NCI-H2196 treated with DMSO at 0.1 percent for 48 hours (cell line): ENCODE measurements around the gene GNG13.

Experiments used
- DNase-seq: peaks from one replicate; lab custom pipeline; 2025; ENCODE audit not compliant: unreplicated experiment; lab: John Stamatoyannopoulos, UW

The GNG13 gene

GRCh38 chr16:815861-816260, 15.3 kb upstream of the GNG13 start:
- DNase-seq, result no peak

DNA sequence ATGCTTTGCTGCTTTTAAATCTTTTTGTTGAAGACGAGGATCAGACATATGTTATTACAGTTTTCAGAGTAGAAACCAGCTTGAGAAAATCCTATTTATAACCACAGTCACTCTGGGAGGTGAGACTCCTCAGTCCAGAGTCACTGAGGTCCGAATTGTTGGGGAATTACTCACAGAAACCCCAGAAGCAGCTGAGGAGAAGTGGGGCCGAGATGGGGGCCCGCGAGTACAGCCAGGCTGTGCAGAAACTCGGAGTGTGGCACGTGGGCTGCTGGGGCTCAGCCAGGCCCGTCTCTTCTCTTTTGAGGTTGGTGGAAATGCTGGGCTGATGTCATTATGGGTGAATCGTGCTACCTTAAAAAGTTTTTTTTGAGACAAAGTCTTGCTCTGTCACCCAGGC, 14.4 kb upstream of the GNG13 start:
- no peak for DNase-seq

DNA sequence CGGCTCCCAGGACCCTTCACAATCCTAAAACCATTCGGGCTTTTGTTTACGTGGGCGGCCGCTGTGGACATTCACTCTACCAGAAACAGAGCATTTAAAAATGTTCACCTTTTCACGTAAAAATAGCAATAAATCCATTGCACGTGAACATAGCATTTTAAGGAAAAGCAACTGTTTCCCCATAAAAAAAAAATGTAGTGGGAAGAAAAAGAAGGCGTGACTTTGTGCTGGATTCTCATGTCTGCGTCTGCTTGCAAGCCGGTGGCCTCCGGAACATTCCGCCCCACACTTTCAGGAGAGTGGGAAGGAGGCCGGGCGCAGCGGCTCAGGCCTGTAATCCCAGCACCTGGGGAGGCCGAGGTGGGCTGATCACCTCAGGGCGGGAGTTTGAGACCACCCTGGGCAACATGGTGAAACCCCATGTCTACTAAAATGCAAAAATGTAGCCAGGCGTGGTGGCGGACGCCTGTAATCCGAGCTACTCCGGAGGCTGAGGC, 13.4 kb upstream of the GNG13 start:
- DNase-seq, result no peak

DNA sequence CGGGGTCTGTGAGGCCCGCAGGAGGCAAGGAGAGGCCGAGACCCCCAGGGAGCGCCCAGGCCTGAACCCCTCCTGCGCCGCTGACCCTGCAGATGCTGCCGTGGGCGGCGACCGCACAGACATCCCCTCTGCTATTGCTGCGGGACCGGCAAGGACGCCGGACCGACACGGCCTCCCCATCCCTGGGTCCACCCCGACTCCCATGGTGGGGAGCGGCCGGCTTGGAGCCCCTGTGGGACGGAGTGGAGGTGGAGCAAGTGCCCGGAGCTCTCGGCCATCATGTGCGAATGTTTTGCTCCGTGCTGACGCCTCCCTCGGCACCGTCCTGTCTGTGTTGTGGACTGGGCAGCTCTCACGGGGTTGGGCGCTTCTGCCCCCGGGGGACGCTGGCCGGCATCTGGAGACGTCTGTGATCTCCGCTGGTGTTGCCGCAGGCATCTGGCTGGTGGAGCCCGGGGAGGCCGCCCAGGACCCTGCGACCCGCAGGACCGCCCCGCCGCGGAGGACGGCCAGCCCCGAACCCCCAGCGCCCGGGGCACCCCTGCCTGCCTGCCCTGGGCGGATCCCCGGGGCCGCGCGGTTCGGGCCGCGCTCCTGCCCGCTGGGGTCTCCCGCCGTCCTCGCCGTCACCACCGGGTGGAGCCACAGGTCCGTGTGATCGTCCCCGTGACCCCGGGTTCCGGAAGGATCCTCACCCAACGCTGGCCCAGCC, 12.8 kb upstream of the GNG13 start:
- no peak for DNase-seq

GRCh38 chr16:808085-808386, 7.5 kb upstream of the GNG13 start:
- DNase-seq, result no peak

GRCh38 chr16:807347-808084, 7.0 kb upstream of the GNG13 start:
- peak; percentile 64 for DNase-seq

DNA sequence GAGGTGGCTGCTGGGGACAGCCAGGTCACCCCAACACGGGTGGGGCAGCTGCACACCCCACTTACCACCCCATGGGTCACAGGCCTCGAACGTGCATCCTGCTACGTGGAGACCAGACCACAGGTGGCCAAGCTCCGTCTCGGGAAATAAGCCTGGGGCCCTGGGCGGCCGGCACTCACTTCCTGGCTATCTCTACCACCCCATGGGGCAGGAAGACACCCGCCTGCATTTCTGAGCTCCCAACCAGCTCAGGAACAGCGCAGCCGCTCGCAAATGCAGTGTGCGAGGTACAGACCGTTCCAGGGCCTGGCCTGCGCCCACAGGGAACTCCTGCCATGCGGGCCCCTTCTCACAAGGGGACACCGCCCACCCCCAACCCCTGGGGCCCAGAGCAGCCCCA, 4.9 kb upstream of the GNG13 start:
- no peak for DNase-seq

GRCh38 chr16:804193-805048, 3.9 kb upstream of the GNG13 start:
- DNase-seq, result no peak

DNA sequence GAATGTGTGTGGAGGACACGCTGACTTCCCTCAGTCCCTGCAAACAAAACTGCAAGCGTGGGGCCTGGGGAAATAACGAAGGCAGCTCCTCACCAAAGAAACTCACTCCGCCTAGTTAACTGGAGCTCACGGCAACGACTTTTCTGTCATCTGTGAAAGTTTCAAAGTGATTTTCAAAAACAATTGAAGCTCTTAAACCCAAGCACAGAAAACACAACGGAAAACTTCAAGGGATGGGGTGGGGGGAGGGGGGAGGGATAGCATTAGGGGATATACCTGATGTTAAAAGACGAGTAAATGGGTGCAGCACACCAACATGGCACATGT, 3.2 kb upstream of the GNG13 start:
- DNase-seq, result no peak

GRCh38 chr16:802914-803753, 2.6 kb upstream of the GNG13 start:
- DNase-seq, result no peak

DNA sequence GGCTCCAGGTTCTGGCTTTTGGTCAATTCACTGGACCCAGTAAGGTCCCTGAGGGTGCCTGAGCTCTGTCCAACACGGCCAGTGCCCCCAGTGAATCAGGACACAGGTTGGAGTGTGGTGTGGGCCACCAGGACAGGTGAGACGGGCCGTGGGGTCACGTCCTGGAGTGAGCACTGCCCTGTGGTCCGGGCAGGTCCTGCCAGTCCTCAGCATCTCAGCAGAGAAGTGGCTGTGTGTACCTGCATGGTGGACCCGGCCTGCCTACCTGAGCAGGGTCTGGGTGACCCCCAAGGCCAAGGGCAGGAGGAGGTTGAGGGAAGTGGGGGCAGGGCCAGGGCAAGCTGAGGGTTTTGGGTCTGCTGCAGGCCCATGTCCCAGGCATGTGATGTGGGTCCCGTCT, 1.9 kb upstream of the GNG13 start:
- DNase-seq, result no peak

- DNase-seq, result no peak
These were observed 1.2 kb upstream of the GNG13 start for GRCh38 chr16:801584-802363.

DNA sequence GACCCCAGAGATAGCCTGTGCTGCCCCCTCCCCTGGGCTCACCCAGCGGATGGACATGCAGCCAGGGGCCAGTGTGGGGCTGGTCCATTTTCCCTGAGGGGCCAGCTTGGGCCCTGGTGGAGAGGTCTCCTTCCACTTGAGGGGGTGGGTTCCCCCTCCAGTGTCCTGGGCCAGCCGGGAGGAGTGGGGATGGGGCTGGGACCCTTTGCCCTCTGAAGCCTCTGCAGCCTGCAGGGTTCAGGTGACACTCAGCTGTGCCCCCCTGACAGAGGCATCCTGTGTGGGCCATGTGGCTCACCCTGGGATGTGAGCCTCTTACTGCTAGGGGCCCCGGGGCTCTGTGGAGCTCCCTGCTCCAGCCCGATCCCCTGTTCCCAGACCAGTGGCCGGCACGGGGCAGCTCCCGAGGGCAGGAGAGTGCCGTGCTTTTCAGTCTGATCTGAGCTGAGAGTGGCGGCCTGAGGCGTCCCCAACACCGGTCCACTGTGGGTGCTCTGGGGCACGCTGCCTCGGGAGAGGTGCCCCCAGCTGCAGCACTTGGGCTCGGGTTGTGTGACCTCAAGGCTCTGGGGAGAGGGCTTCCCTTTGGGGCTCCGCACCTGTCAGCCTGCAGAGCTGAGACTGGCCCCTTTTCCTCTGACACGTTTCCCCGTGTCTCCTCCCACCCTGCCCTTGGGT, 439 bp upstream of the GNG13 start:
- DNase-seq, result no peak

GRCh38 chr16:799111-799947, 1.2 kb downstream of the GNG13 start:
- DNase-seq, result no peak

GRCh38 chr16:798666-799065, 1.9 kb downstream of the GNG13 start:
- no peak for DNase-seq

- no peak for DNase-seq
These were observed 2.8 kb downstream of the GNG13 start for GRCh38 chr16:797686-798085.

- no peak for DNase-seq
These were observed 3.5 kb downstream of the GNG13 start for GRCh38 chr16:797120-797420.

DNA sequence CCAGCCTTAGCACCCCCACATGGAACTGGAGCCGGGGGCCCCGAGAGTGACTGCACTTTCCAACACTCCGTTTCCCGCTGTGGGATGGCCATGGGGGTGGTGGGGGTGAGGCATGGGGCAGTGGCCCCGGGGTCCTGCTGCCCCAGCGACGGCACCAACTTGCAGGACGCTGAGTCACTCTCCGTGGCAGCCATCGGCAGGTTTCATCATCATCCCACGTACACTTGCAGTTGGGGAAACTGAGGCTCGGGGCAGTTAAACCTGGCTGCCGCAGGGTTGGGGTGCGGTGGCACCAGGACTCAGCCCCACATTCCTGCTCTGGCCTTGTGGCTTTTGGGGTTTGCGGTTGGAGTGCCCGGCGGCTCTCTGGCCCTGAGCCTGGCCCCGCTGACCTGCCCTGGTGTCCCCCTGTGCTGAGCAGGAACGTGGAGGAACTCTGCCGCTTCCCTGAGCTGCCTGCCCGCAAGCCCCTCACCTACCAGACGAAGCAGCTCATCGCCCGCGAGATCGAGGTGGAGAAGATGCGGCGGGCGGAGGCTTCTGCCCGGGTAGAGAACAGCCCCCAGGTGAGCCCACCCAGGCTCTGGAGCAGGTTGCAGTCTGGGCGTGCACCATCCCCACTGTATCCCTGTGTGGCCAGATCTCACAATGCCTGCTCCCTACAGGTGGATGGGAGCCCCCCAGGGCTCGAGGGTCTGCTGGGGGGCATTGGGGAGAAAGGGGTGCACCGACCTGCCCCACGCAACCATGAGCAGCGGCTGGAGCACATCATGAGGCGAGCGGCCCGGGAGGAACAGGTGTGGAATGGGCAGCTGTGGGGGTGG, 4.0 kb downstream of the GNG13 start:
- no peak for DNase-seq
